ENCODE measurements around the gene OPRD1.
A peak's percentile ranks its signal among the peaks of the same experiment; 100 is the strongest.

Gene OPRD1

GRCh38 chr1:28898405-28898881, 86.5 kb downstream of the OPRD1 start:
- Histone ChIP-seq H4K8ac (ENCODE audit: low read length) (no peak overlapping the region), H3K4ac (ENCODE audit: low read depth in 1 of 2, low read length in 2 of 2) (no peak overlapping the region), H3K9me3 (ENCODE audit: control insufficient read depth, low read length) (no peaks in the 10 kb centered on the region), H2BK12ac (ENCODE audit: low read length in 2 of 2) (no peak overlapping the region), H3K18ac (ENCODE audit: low read depth in 1 of 2, low read length in 2 of 2) (no peak overlapping the region), H3K27me3 (ENCODE audit: control insufficient read depth in 1 of 2, insufficient read depth in 1 of 2, low read length in 2 of 2) (no peaks in the 10 kb centered on the region), H3K36me3 (ENCODE audit: control insufficient read depth in 1 of 2, insufficient read depth in 2 of 2, low read depth in 1 of 2, low read length in 2 of 2) (peaks cover 0 to 9% of the 10 kb centered on the region in 2 experiments), H3K4me1 (ENCODE audit: control insufficient read depth, insufficient read depth, low read depth, low read length) (peaks cover 5% of the 10 kb centered on the region), H2AFZ (ENCODE audit: low read depth, low read length) (no peak overlapping the region), H3K9ac (ENCODE audit: low read length) (no peak overlapping the region), H3K23ac (ENCODE audit: low read length in 2 of 2) (no peak overlapping the region), H4K91ac (ENCODE audit: low read length) (no peak overlapping the region), H3K79me1 (replicated peaks; ENCODE audit: low read length, poor library complexity, severe bottlenecking) (peaks cover 20% of the 10 kb centered on the region), H3K27ac (ENCODE audit: low read length, poor library complexity, severe bottlenecking) (no peak overlapping the region), H3K4me2 (ENCODE audit: low read length, poor library complexity, severe bottlenecking) (no peak overlapping the region), H2AK5ac (ENCODE audit: low read length, severe bottlenecking) (no peak overlapping the region), H2BK120ac (ENCODE audit: low read depth, low read length) (no peak overlapping the region), H3K4me3 (ENCODE audit: insufficient read depth in 1 of 2, low read depth in 1 of 2, low read length in 2 of 2) (no peak overlapping the region), H2BK15ac (ENCODE audit: low read depth, poor library complexity, severe bottlenecking) (no peak overlapping the region), H2BK5ac (ENCODE audit: low read depth, low read length, poor library complexity, severe bottlenecking) (no peak overlapping the region), H3K14ac (ENCODE audit: low read length in 2 of 2) (no peak overlapping the region)
- WGBS: 86% methylated on average over 3 of the region's 3 CpGs
- DNase-seq: no peak

GRCh38 chr1:28899267-28899666, 87.3 kb downstream of the OPRD1 start:
- peaks cover 2% of the 10 kb centered on the region for H3K4me1 ChIP-seq (ENCODE audit: control insufficient read depth, insufficient read depth, low read depth, low read length)
- no peak overlapping the region for H3K23ac ChIP-seq (ENCODE audit: low read length in 2 of 2)
- no peak overlapping the region for H3K4ac ChIP-seq (ENCODE audit: low read depth in 1 of 2, low read length in 2 of 2)
- H3K79me1 ChIP-seq (replicated peaks; ENCODE audit: low read length, poor library complexity, severe bottlenecking): peaks cover 20% of the 10 kb centered on the region
- no peak overlapping the region for H4K91ac ChIP-seq (ENCODE audit: low read length)
- no peak overlapping the region for H2BK15ac ChIP-seq (ENCODE audit: low read depth, poor library complexity, severe bottlenecking)
- DNase-seq: no peak
- H3K4me3 ChIP-seq (ENCODE audit: insufficient read depth in 1 of 2, low read depth in 1 of 2, low read length in 2 of 2): no peak overlapping the region
- no peak overlapping the region for H2AFZ ChIP-seq (ENCODE audit: low read depth, low read length)
- no peaks in the 10 kb centered on the region for H3K9me3 ChIP-seq (ENCODE audit: control insufficient read depth, low read length)
- H3K36me3 ChIP-seq (ENCODE audit: control insufficient read depth in 1 of 2, insufficient read depth in 2 of 2, low read depth in 1 of 2, low read length in 2 of 2): peaks cover 0 to 5% of the 10 kb centered on the region in 2 experiments
- no peak overlapping the region for H3K14ac ChIP-seq (ENCODE audit: low read length in 2 of 2)
- H4K8ac ChIP-seq (ENCODE audit: low read length): no peak overlapping the region
- no peak overlapping the region for H3K27ac ChIP-seq (ENCODE audit: low read length, poor library complexity, severe bottlenecking)
- H3K9ac ChIP-seq (ENCODE audit: low read length): no peak overlapping the region
- H2BK12ac ChIP-seq (ENCODE audit: low read length in 2 of 2): no peak overlapping the region
- H2AK5ac ChIP-seq (ENCODE audit: low read length, severe bottlenecking): no peak overlapping the region
- H3K4me2 ChIP-seq (ENCODE audit: low read length, poor library complexity, severe bottlenecking): no peak overlapping the region
- H2BK120ac ChIP-seq (ENCODE audit: low read depth, low read length): no peak overlapping the region
- 65% methylated on average over 2 of the region's 2 CpGs for WGBS
- H3K18ac ChIP-seq (ENCODE audit: low read depth in 1 of 2, low read length in 2 of 2): no peak overlapping the region
- no peaks in the 10 kb centered on the region for H3K27me3 ChIP-seq (ENCODE audit: control insufficient read depth in 1 of 2, insufficient read depth in 1 of 2, low read length in 2 of 2)
- H2BK5ac ChIP-seq (ENCODE audit: low read depth, low read length, poor library complexity, severe bottlenecking): no peak overlapping the region

- Histone ChIP-seq H2AFZ (ENCODE audit: low read depth, low read length) (no peak overlapping the region), H2BK5ac (ENCODE audit: low read depth, low read length, poor library complexity, severe bottlenecking) (no peak overlapping the region), H3K36me3 (ENCODE audit: control insufficient read depth in 1 of 2, insufficient read depth in 2 of 2, low read depth in 1 of 2, low read length in 2 of 2) (peaks cover 0 to 5% of the 10 kb centered on the region in 2 experiments), H3K4me3 (ENCODE audit: insufficient read depth in 1 of 2, low read depth in 1 of 2, low read length in 2 of 2) (no peak overlapping the region), H2BK15ac (ENCODE audit: low read depth, poor library complexity, severe bottlenecking) (no peak overlapping the region), H3K79me1 (replicated peaks; ENCODE audit: low read length, poor library complexity, severe bottlenecking) (peaks cover 16% of the 10 kb centered on the region), H2BK12ac (ENCODE audit: low read length in 2 of 2) (no peak overlapping the region), H3K27me3 (ENCODE audit: control insufficient read depth in 1 of 2, insufficient read depth in 1 of 2, low read length in 2 of 2) (no peaks in the 10 kb centered on the region), H3K9me3 (ENCODE audit: control insufficient read depth, low read length) (no peaks in the 10 kb centered on the region), H3K9ac (ENCODE audit: low read length) (no peak overlapping the region), H3K27ac (ENCODE audit: low read length, poor library complexity, severe bottlenecking) (no peak overlapping the region), H3K4me2 (ENCODE audit: low read length, poor library complexity, severe bottlenecking) (no peak overlapping the region), H3K4me1 (ENCODE audit: control insufficient read depth, insufficient read depth, low read depth, low read length) (peaks cover 2% of the 10 kb centered on the region), H2AK5ac (ENCODE audit: low read length, severe bottlenecking) (no peak overlapping the region), H2BK120ac (ENCODE audit: low read depth, low read length) (no peak overlapping the region), H3K23ac (ENCODE audit: low read length in 2 of 2) (no peak overlapping the region), H3K14ac (ENCODE audit: low read length in 2 of 2) (no peak overlapping the region), H3K18ac (ENCODE audit: low read depth in 1 of 2, low read length in 2 of 2) (no peak overlapping the region), H3K4ac (ENCODE audit: low read depth in 1 of 2, low read length in 2 of 2) (no peak overlapping the region), H4K8ac (ENCODE audit: low read length) (no peak overlapping the region), H4K91ac (ENCODE audit: low read length) (no peak overlapping the region)
- WGBS: 93% methylated on average over 3 of the region's 3 CpGs
- DNase-seq: no peak
Observed at GRCh38 chr1:28900562-28900961, 88.6 kb downstream of the OPRD1 start.

- Histone ChIP-seq H2BK15ac (ENCODE audit: low read depth, poor library complexity, severe bottlenecking) (no peak overlapping the region), H2BK12ac (ENCODE audit: low read length in 2 of 2) (no peak overlapping the region), H3K36me3 (ENCODE audit: control insufficient read depth in 1 of 2, insufficient read depth in 2 of 2, low read depth in 1 of 2, low read length in 2 of 2) (peaks cover 0 to 5% of the 10 kb centered on the region in 2 experiments), H3K27me3 (ENCODE audit: control insufficient read depth in 1 of 2, insufficient read depth in 1 of 2, low read length in 2 of 2) (no peaks in the 10 kb centered on the region), H4K91ac (ENCODE audit: low read length) (no peak overlapping the region), H3K27ac (ENCODE audit: low read length, poor library complexity, severe bottlenecking) (no peak overlapping the region), H2BK5ac (ENCODE audit: low read depth, low read length, poor library complexity, severe bottlenecking) (no peak overlapping the region), H3K4me3 (ENCODE audit: insufficient read depth in 1 of 2, low read depth in 1 of 2, low read length in 2 of 2) (no peak overlapping the region), H2AFZ (ENCODE audit: low read depth, low read length) (no peak overlapping the region), H3K4ac (ENCODE audit: low read depth in 1 of 2, low read length in 2 of 2) (no peak overlapping the region), H3K23ac (ENCODE audit: low read length in 2 of 2) (no peak overlapping the region), H3K14ac (ENCODE audit: low read length in 2 of 2) (no peak overlapping the region), H4K8ac (ENCODE audit: low read length) (peak overlapping the region; percentile 15), H3K4me2 (ENCODE audit: low read length, poor library complexity, severe bottlenecking) (no peak overlapping the region), H2AK5ac (ENCODE audit: low read length, severe bottlenecking) (no peak overlapping the region), H3K9me3 (ENCODE audit: control insufficient read depth, low read length) (no peaks in the 10 kb centered on the region), H3K79me1 (replicated peaks; ENCODE audit: low read length, poor library complexity, severe bottlenecking) (peaks cover 15% of the 10 kb centered on the region), H2BK120ac (ENCODE audit: low read depth, low read length) (no peak overlapping the region), H3K18ac (ENCODE audit: low read depth in 1 of 2, low read length in 2 of 2) (no peak overlapping the region), H3K9ac (ENCODE audit: low read length) (no peak overlapping the region), H3K4me1 (ENCODE audit: control insufficient read depth, insufficient read depth, low read depth, low read length) (peaks cover 5% of the 10 kb centered on the region)
- no peak for DNase-seq
- WGBS: 83% methylated on average over 1 of the region's 2 CpGs
Observed at GRCh38 chr1:28902738-28903137, 90.8 kb downstream of the OPRD1 start.

Measured in mesenchymal stem cell (in vitro differentiated cells and primary cell).